Measurements from ENCODE around the gene KRT222.

KRT222 gene

GRCh38 chr17:40613467-40614154, 51.4 kb downstream of the KRT222 start:
- Histone ChIP-seq H4K20me1 (ENCODE audit: insufficient read depth, low read length) (no peaks in the 10 kb centered on the region), H3K4me2 (ENCODE audit: low read depth, low read length) (no peak overlapping the region), H3K79me2 (ENCODE audit: low read length) (no peaks in the 10 kb centered on the region), H3K27me3 (replicated peaks; ENCODE audit: insufficient read depth, low read length) (no peaks in the 10 kb centered on the region), H3K9me2 (replicated peaks; ENCODE audit: insufficient read depth, low read length) (no peaks in the 10 kb centered on the region), H2AFZ (ENCODE audit: low read length) (no peak overlapping the region), H3K27ac (ENCODE audit: low read length) (no peak overlapping the region), H3K4me3 (ENCODE audit: low read length) (no peak overlapping the region), H3F3A (ENCODE audit: insufficient read depth, low read length) (peaks cover 4% of the 10 kb centered on the region), H3K9me3 (replicated peaks; ENCODE audit: insufficient read depth, low read length) (no peaks in the 10 kb centered on the region), H3K36me3 (replicated peaks; ENCODE audit: insufficient read depth, low read length) (no peaks in the 10 kb centered on the region), H3K4me1 (ENCODE audit: low read length) (peaks cover 18% of the 10 kb centered on the region), H3K9ac (ENCODE audit: low read length) (no peak overlapping the region)
- no peak for DNase-seq
- TF ChIP-seq CTCF (IDR thresholded peaks at IDR 0.05; ENCODE audit: low read length) (no peak), EZH2 (optimal IDR thresholded peaks at IDR 0.05; ENCODE audit: low read depth, low read length) (no peak)

DNA sequence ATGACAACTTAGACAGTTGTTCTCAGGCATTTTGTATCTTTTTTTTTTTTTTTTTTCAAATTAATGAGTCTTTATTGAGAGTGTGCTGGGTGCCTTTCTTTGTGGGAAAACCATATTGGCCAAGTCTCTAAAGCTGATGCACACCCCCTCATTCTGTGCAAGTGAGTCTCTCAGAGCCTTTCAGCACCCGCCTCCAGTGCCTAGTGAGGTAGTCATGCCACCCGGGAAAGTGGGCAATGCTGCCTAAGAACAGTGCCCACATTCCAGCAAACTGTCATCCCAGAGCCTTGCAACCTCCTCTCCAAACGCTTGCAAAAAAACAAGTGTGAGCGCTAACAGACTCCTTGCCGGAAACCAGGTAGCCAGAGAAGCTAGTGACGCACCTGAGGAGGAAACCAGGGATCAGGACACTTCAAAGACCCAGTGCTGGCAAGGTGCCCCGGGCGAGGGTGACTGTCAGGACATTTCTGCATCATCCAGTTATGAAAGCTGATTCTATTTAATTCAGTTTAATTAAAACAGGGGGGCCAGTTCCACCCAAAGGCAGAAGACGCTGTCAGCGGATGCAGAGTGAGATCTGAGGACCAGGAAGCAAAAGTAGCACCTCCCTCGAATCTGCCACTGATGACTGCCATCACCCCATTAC, 52.3 kb downstream of the KRT222 start:
- peaks cover 18% of the 10 kb centered on the region for H3K4me1 ChIP-seq (ENCODE audit: low read length)
- H3K27me3 ChIP-seq (replicated peaks; ENCODE audit: insufficient read depth, low read length), result no peaks in the 10 kb centered on the region
- H2AFZ ChIP-seq (ENCODE audit: low read length), result no peak overlapping the region
- no peaks in the 10 kb centered on the region for H3K9me3 ChIP-seq (replicated peaks; ENCODE audit: insufficient read depth, low read length)
- no peak overlapping the region for H3K9ac ChIP-seq (ENCODE audit: low read length)
- no peak overlapping the region for H3K4me2 ChIP-seq (ENCODE audit: low read depth, low read length)
- TF ChIP-seq EZH2phosphoT487 (IDR thresholded peaks at IDR 0.05; ENCODE audit: low read length) (no peak), EZH2 (optimal IDR thresholded peaks at IDR 0.05; ENCODE audit: low read depth, low read length) (no peak), CTCF (IDR thresholded peaks at IDR 0.05; ENCODE audit: low read length) (no peak)
- H3K79me2 ChIP-seq (ENCODE audit: low read length), result no peaks in the 10 kb centered on the region
- H3F3A ChIP-seq (ENCODE audit: insufficient read depth, low read length), result peaks cover 4% of the 10 kb centered on the region
- no peaks in the 10 kb centered on the region for H4K20me1 ChIP-seq (ENCODE audit: insufficient read depth, low read length)
- H3K4me3 ChIP-seq (ENCODE audit: low read length), result no peak overlapping the region
- no peaks in the 10 kb centered on the region for H3K36me3 ChIP-seq (replicated peaks; ENCODE audit: insufficient read depth, low read length)
- H3K9me2 ChIP-seq (replicated peaks; ENCODE audit: insufficient read depth, low read length), result no peaks in the 10 kb centered on the region
- H3K27ac ChIP-seq (ENCODE audit: low read length), result no peak overlapping the region
- no peak for DNase-seq

- Histone ChIP-seq H3K9ac (ENCODE audit: low read length) (no peak overlapping the region), H3K9me3 (replicated peaks; ENCODE audit: insufficient read depth, low read length) (no peaks in the 10 kb centered on the region), H3K4me2 (ENCODE audit: low read depth, low read length) (no peak overlapping the region), H3K4me3 (ENCODE audit: low read length) (no peak overlapping the region), H2AFZ (ENCODE audit: low read length) (no peak overlapping the region), H3K27ac (ENCODE audit: low read length) (no peak overlapping the region), H3K36me3 (replicated peaks; ENCODE audit: insufficient read depth, low read length) (no peaks in the 10 kb centered on the region), H3K27me3 (replicated peaks; ENCODE audit: insufficient read depth, low read length) (no peaks in the 10 kb centered on the region), H3K4me1 (ENCODE audit: low read length) (peaks cover 18% of the 10 kb centered on the region), H3K79me2 (ENCODE audit: low read length) (no peaks in the 10 kb centered on the region), H4K20me1 (ENCODE audit: insufficient read depth, low read length) (no peaks in the 10 kb centered on the region), H3K9me2 (replicated peaks; ENCODE audit: insufficient read depth, low read length) (no peaks in the 10 kb centered on the region), H3F3A (ENCODE audit: insufficient read depth, low read length) (peaks cover 4% of the 10 kb centered on the region)
- TF ChIP-seq CTCF (IDR thresholded peaks at IDR 0.05; ENCODE audit: low read length), result no peak
- TF ChIP-seq EZH2 (optimal IDR thresholded peaks at IDR 0.05; ENCODE audit: low read depth, low read length), result no peak
- no peak for TF ChIP-seq EZH2phosphoT487 (IDR thresholded peaks at IDR 0.05; ENCODE audit: low read length)
- no peak for DNase-seq
These were observed 53.0 kb downstream of the KRT222 start for GRCh38 chr17:40611840-40612474.

All from MM.1S (cell line).